ENCODE measurements around the gene DLG5.

DLG5 gene

GRCh38 chr10:77879065-77879464 is 47.5 kb downstream of the DLG5 start:
- DNase-seq (ENCODE audit: low read depth, low spot score) = no peak
- H3K4me3 ChIP-seq (ENCODE audit: low read depth, low read length) = no peak overlapping the region
- POLR2A ChIA-PET = no interaction called here
- CTCF ChIA-PET = interaction anchor here (1.0 to 1.6 kb wide), 2 partner anchors 32 to 46 kb away, joined by 3 to 4 read pairs; no protein-coding TSS in a partner anchor
- no peak for TF ChIP-seq CTCF (IDR thresholded peaks at IDR 0.05; ENCODE audit: insufficient read depth, low read length, missing control alignments)

GRCh38 chr10:77877441-77878344 is 48.9 kb downstream of the DLG5 start:
- no peak overlapping the region for H3K4me3 ChIP-seq (ENCODE audit: low read depth, low read length)
- TF ChIP-seq CTCF (IDR thresholded peaks at IDR 0.05; ENCODE audit: insufficient read depth, low read length, missing control alignments) = no peak
- ChIA-PET CTCF (no interaction called here), POLR2A (no interaction called here)
- DNase-seq (ENCODE audit: low read depth, low spot score) = no peak

DNA sequence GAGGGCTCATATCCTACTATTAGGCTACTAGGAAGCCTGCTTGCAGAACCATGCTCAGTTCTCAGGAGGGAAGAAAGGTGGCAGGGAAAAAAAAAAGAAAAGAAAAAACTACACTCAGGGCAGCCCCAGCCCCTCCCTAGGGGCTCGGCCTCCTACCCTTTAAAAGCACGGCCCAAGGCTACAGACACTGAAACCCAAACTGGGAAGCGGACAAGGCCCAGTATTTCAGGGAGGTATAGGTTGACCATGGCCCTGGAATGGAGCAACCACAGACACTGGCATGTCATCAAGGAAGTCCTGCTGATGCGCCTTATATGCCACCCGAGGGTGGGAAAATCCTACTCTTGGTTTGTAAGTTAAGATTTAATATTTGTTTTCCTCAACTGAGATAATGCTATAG is 50.8 kb downstream of the DLG5 start:
- TF ChIP-seq CTCF (IDR thresholded peaks at IDR 0.05; ENCODE audit: insufficient read depth, low read length, missing control alignments) = no peak
- ChIA-PET CTCF (no interaction called here), POLR2A (no interaction called here)
- no peak for DNase-seq (ENCODE audit: low read depth, low spot score)
- no peak overlapping the region for H3K4me3 ChIP-seq (ENCODE audit: low read depth, low read length)

- POLR2A ChIA-PET = no interaction called here
- no peak for TF ChIP-seq CTCF (IDR thresholded peaks at IDR 0.05; ENCODE audit: insufficient read depth, low read length, missing control alignments)
- DNase-seq (ENCODE audit: low read depth, low spot score) = no peak
- H3K4me3 ChIP-seq (ENCODE audit: low read depth, low read length) = no peak overlapping the region
- CTCF ChIA-PET = interaction anchor here (1.4 kb wide), 1 partner anchor 13 kb away, joined by 4 read pairs; no protein-coding TSS in a partner anchor
Observed at GRCh38 chr10:77874872-77875271, 51.7 kb downstream of the DLG5 start.

DNA sequence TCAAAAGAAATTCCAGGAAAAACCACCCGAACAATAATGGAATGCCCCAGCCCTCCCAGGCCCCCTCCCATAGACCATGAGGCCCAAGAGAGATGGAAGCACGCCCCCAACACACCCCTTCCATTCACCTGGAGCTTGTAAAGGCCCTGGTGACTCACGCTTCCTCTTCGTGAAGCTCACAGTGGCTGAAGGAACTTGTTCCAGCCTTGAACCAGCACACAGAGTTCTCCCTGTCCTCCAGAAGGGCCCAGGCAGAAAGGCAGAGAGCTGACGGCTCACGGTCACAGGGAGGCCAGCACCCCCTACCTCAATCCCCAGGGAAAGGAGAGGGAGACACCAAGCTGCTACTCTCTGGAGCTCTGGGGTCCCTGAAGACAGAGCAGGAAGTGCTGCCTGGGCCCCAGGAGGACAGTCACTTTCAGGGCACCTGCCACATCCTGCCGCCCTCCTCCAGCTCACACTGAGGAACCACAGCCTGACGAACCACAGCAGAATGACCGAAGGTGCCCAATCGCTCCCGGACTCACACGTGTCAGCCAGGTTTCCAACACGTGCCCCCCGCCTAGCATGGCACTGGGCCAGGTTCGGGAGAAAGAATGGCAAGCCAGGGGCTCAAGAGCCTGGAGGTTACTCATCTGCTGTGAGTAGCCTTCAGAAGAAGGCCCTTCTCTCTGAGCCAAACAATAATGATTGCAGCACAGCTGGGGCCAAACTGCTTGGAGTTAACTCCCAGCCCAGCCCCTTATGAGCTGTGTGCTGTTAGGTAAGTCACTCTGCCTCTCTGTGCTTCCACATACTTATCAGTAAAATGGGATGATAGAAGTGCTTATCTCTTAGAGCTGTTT is 52.8 kb downstream of the DLG5 start:
- POLR2A ChIA-PET = interaction anchor here (0.9 kb wide), 1 partner anchor 53 kb away, joined by 3 read pairs; the partner anchor contains the start of gene DLG5
- no peak for TF ChIP-seq CTCF (IDR thresholded peaks at IDR 0.05; ENCODE audit: insufficient read depth, low read length, missing control alignments)
- DNase-seq (ENCODE audit: low read depth, low spot score) = peak; percentile 7
- CTCF ChIA-PET = interaction anchor here (1.4 to 1.7 kb wide), 2 partner anchors 14 to 26 kb away, joined by 4 to 9 read pairs; no protein-coding TSS in a partner anchor
- H3K4me3 ChIP-seq (ENCODE audit: low read depth, low read length) = no peak overlapping the region
